Memory B cell (primary cell): ENCODE results near the gene DAB2IP.
"Not testable (repeated sequence)": the region's sequence is repeated elsewhere in the genome, so short reads cannot be mapped to it uniquely, and the experiment has no call there.

ENCODE experiments used
- ATAC-seq: fragments of 150-1000 bp; cut with Tn5 transposase; 2 replicates; pipeline ENCODE4 v1.10.0; 2021; ENCODE audit warnings: low read depth, mild to moderate bottlenecking, moderate library complexity
- DNase-seq, 2 donors: peaks; one replicate each; pipeline ENCODE4 v3.0.0; 2022; ENCODE audit warnings: low spot score in 2 of 2
- H3K27ac Mint-ChIP-seq: one replicate; pipeline ENCODE4 v1.8.0; 2022; ENCODE audit warnings: mild to moderate bottlenecking, moderate library complexity, mixed read lengths
- H3K27me3 Mint-ChIP-seq: one replicate; pipeline ENCODE4 v1.8.0; 2022; ENCODE audit warnings: mixed read lengths
- H3K36me3 Mint-ChIP-seq: one replicate; pipeline ENCODE4 v1.8.0; 2022; ENCODE audit warnings: mild to moderate bottlenecking, mixed read lengths
- H3K4me1 Mint-ChIP-seq: one replicate; pipeline ENCODE4 v1.8.0; 2022; ENCODE audit warnings: mixed read lengths
- H3K4me3 Mint-ChIP-seq: one replicate; pipeline ENCODE4 v1.8.0; 2022; ENCODE audit warnings: mild to moderate bottlenecking, moderate library complexity, mixed read lengths
- H3K9me3 Mint-ChIP-seq: one replicate; pipeline ENCODE4 v1.8.0; 2022; ENCODE audit warnings: mixed read lengths

Gene DAB2IP

GRCh38 chr9:121619545-121620324 lies 31.7 kb upstream of the DAB2IP start:
- ATAC-seq = no peak
- Mint-ChIP-seq H3K27ac (no peak overlapping the region), H3K4me1 (peaks cover 3% of the 10 kb centered on the region), H3K4me3 (no peak overlapping the region), H3K9me3 (no peaks in the 10 kb centered on the region), H3K36me3 (no peaks in the 10 kb centered on the region), H3K27me3 (peaks cover 9% of the 10 kb centered on the region)
- no peak for DNase-seq

GRCh38 chr9:121620325-121620673 lies 31.1 kb upstream of the DAB2IP start:
- ATAC-seq = no peak
- Mint-ChIP-seq H3K4me1 (peaks cover 3% of the 10 kb centered on the region), H3K4me3 (no peak overlapping the region), H3K36me3 (no peaks in the 10 kb centered on the region), H3K9me3 (no peaks in the 10 kb centered on the region), H3K27ac (no peak overlapping the region), H3K27me3 (peaks cover 9% of the 10 kb centered on the region)
- no peak for DNase-seq

- Mint-ChIP-seq H3K4me1 (peaks cover 3% of the 10 kb centered on the region), H3K36me3 (no peaks in the 10 kb centered on the region), H3K9me3 (no peaks in the 10 kb centered on the region), H3K4me3 (no peak overlapping the region), H3K27ac (no peak overlapping the region), H3K27me3 (peaks cover 9% of the 10 kb centered on the region)
- DNase-seq = no peak
- ATAC-seq = no peak
Measured at GRCh38 chr9:121620777-121621449, 30.5 kb upstream of the DAB2IP start.

- Mint-ChIP-seq H3K27me3 (peaks cover 5% of the 10 kb centered on the region), H3K4me3 (no peak overlapping the region), H3K27ac (no peak overlapping the region), H3K9me3 (no peaks in the 10 kb centered on the region), H3K36me3 (no peaks in the 10 kb centered on the region), H3K4me1 (peaks cover 3% of the 10 kb centered on the region)
- DNase-seq (no peak), ATAC-seq (no peak)
Measured at GRCh38 chr9:121622387-121623203, 28.8 kb upstream of the DAB2IP start.

- not testable (repeated sequence) for H3K27ac Mint-ChIP-seq, H3K36me3 Mint-ChIP-seq, H3K27me3 Mint-ChIP-seq, DNase-seq, H3K4me3 Mint-ChIP-seq, ATAC-seq, H3K9me3 Mint-ChIP-seq, H3K4me1 Mint-ChIP-seq
Measured at GRCh38 chr9:121623430-121623829, 28.0 kb upstream of the DAB2IP start.

- peaks cover 3% of the 10 kb centered on the region for H3K4me1 Mint-ChIP-seq
- H3K9me3 Mint-ChIP-seq = no peaks in the 10 kb centered on the region
- H3K4me3 Mint-ChIP-seq = no peak overlapping the region
- ATAC-seq (no peak), DNase-seq (no peak)
- H3K27ac Mint-ChIP-seq = no peak overlapping the region
- H3K27me3 Mint-ChIP-seq = peaks cover 10% of the 10 kb centered on the region
- H3K36me3 Mint-ChIP-seq = no peaks in the 10 kb centered on the region
Measured at GRCh38 chr9:121625590-121625989, 25.8 kb upstream of the DAB2IP start.

GRCh38 chr9:121626012-121626411 lies 25.4 kb upstream of the DAB2IP start:
- Mint-ChIP-seq H3K4me1 (peaks cover 2% of the 10 kb centered on the region), H3K4me3 (no peak overlapping the region), H3K27ac (no peak overlapping the region), H3K27me3 (peaks cover 10% of the 10 kb centered on the region), H3K36me3 (no peaks in the 10 kb centered on the region), H3K9me3 (no peaks in the 10 kb centered on the region)
- no peak for DNase-seq
- ATAC-seq = no peak

GRCh38 chr9:121627427-121627826 lies 24.0 kb upstream of the DAB2IP start:
- H3K9me3 Mint-ChIP-seq = no peaks in the 10 kb centered on the region
- H3K4me1 Mint-ChIP-seq = no peaks in the 10 kb centered on the region
- H3K27ac Mint-ChIP-seq = no peak overlapping the region
- no peak overlapping the region for H3K4me3 Mint-ChIP-seq
- ATAC-seq = no peak
- no peaks in the 10 kb centered on the region for H3K36me3 Mint-ChIP-seq
- no peak for DNase-seq
- peaks cover 13% of the 10 kb centered on the region for H3K27me3 Mint-ChIP-seq

- Mint-ChIP-seq H3K27me3 (peaks cover 14% of the 10 kb centered on the region), H3K4me1 (no peaks in the 10 kb centered on the region), H3K4me3 (no peak overlapping the region), H3K36me3 (no peaks in the 10 kb centered on the region), H3K9me3 (no peaks in the 10 kb centered on the region), H3K27ac (no peak overlapping the region)
- ATAC-seq (no peak), DNase-seq (no peak)
Measured at GRCh38 chr9:121628401-121628800, 23.0 kb upstream of the DAB2IP start.

- Mint-ChIP-seq H3K9me3 (no peaks in the 10 kb centered on the region), H3K4me3 (no peak overlapping the region), H3K36me3 (no peaks in the 10 kb centered on the region), H3K27me3 (peaks cover 19% of the 10 kb centered on the region), H3K4me1 (peaks cover 7% of the 10 kb centered on the region), H3K27ac (no peak overlapping the region)
- ATAC-seq (no peak), DNase-seq (no peak)
Measured at GRCh38 chr9:121631115-121631514, 20.3 kb upstream of the DAB2IP start.

- Mint-ChIP-seq H3K27me3 (peaks cover 18% of the 10 kb centered on the region), H3K27ac (no peak overlapping the region)
Measured at GRCh38 chr9:121631978-121632418, 19.4 kb upstream of the DAB2IP start.

GRCh38 chr9:121633119-121633714 lies 18.2 kb upstream of the DAB2IP start:
- Mint-ChIP-seq H3K4me1 (peaks cover 7% of the 10 kb centered on the region), H3K9me3 (peaks cover under 1% of the 10 kb centered on the region), H3K27ac (no peak overlapping the region), H3K4me3 (no peak overlapping the region), H3K36me3 (no peaks in the 10 kb centered on the region), H3K27me3 (peaks cover 14% of the 10 kb centered on the region)
- no peak for ATAC-seq
- DNase-seq = no peak

More at GRCh38 chr9:121631978-121632418, 19.4 kb upstream of the DAB2IP start:
- DNase-seq (no peak), ATAC-seq (no peak)
- H3K9me3 Mint-ChIP-seq = no peaks in the 10 kb centered on the region
- peaks cover 7% of the 10 kb centered on the region for H3K4me1 Mint-ChIP-seq
- no peaks in the 10 kb centered on the region for H3K36me3 Mint-ChIP-seq
- no peak overlapping the region for H3K4me3 Mint-ChIP-seq

- Mint-ChIP-seq H3K4me1 (peaks cover 7% of the 10 kb centered on the region), H3K27ac (no peak overlapping the region), H3K9me3 (peaks cover 2% of the 10 kb centered on the region), H3K4me3 (no peak overlapping the region), H3K27me3 (peaks cover 11% of the 10 kb centered on the region), H3K36me3 (no peaks in the 10 kb centered on the region)
- DNase-seq (no peak), ATAC-seq (no peak)
Measured at GRCh38 chr9:121633736-121634135, 17.7 kb upstream of the DAB2IP start.
